Smooth muscle cell (in vitro differentiated cells): ENCODE measurements around the gene CD7. TPM values are rescaled to one million over a fixed set of nuclear protein-coding genes. Genes with fewer than 3 reads are reported as not detected.

Source experiments
- DNase-seq: peaks from one replicate; lab custom pipeline; 2025; ENCODE audit not compliant: unreplicated experiment; lab: John Stamatoyannopoulos, UW
- H2AFZ ChIP-seq: fragments of 200-600 bp; sonication (generic); 2 replicates; pipeline ENCODE4 v1.6.0; 2016; ENCODE audit warnings: antibody characterized with exemption, low read depth, mild to moderate bottlenecking
- H3F3A ChIP-seq: fragments of 200-600 bp; sonication (generic); 2 replicates; pipeline ENCODE4 v1.6.0; 2017; ENCODE audit warnings: antibody characterized with exemption, low read depth
- H3K27ac ChIP-seq: fragments of 200-600 bp; sonication (generic); 2 replicates; pipeline ENCODE4 v1.5.1; 2016; ENCODE audit warnings: low read depth, mild to moderate bottlenecking
- H3K27me3 ChIP-seq: fragments of 200-600 bp; sonication (generic); 2 replicates; pipeline ENCODE4 v1.6.1; 2016; ENCODE audit warnings: low read depth, mild to moderate bottlenecking
- H3K36me3 ChIP-seq: fragments of 200-600 bp; sonication (generic); 2 replicates; pipeline ENCODE4 v1.5.1; 2016; ENCODE audit warnings: low read depth
- H3K4me1 ChIP-seq: fragments of 200-600 bp; sonication (generic); 2 replicates; pipeline ENCODE4 v1.5.1; 2016; ENCODE audit warnings: low read depth
- H3K4me2 ChIP-seq: fragments of 200-600 bp; sonication (generic); 2 replicates; pipeline ENCODE4 v1.6.0; 2016; ENCODE audit warnings: mild to moderate bottlenecking
- H3K4me3 ChIP-seq: fragments of 200-600 bp; sonication (generic); 2 replicates; pipeline ENCODE4 v1.5.1; 2016; ENCODE audit warnings: mild to moderate bottlenecking
- H3K79me2 ChIP-seq: fragments of 200-600 bp; sonication (generic); 2 replicates; pipeline ENCODE4 v1.6.0; 2016; ENCODE audit warnings: low read depth, mild to moderate bottlenecking
- H3K9ac ChIP-seq: fragments of 200-600 bp; sonication (generic); 2 replicates; pipeline ENCODE4 v1.6.0; 2016; ENCODE audit warnings: low read depth
- H3K9me3 ChIP-seq: fragments of 200-600 bp; sonication (generic); replicated peaks from 2 replicates; pipeline ENCODE4 v1.5.1; 2016; ENCODE audit warnings: low read depth
- H4K20me1 ChIP-seq: fragments of 200-600 bp; sonication (generic); 2 replicates; pipeline ENCODE4 v1.6.0; 2016; ENCODE audit warnings: low read depth
- CTCF ChIP-seq: fragments of 200-600 bp; sonication (generic); IDR thresholded peaks from 2 replicates; pipeline ENCODE4 v1.5.1; 2017; ENCODE audit warnings: borderline replicate concordance, mild to moderate bottlenecking, antibody characterized with exemption; ENCODE audit not compliant: insufficient read depth, poor library complexity, severe bottlenecking
- whole genome bisulfite sequencing: methylation state at CpG from one replicate; pipeline ENCODE4 v1.1.7; 2016; ENCODE audit warnings: low lambda C conversion rate; 5-methylcytosine and 5-hydroxymethylcytosine counted together
- polyA plus RNA-seq: library from polyadenylated mRNA; unstranded; fragments of >200 nt; fragmentation: Nextera tagmentation; extraction: Ambion mirVana; gene quantifications from 2 replicates; pipeline ENCODE4 v1.2.1, GENCODE V29; 2016
- total RNA-seq: library from RNA; depleted of rRNA; stranded (reverse); fragments of >200 nt; gene quantifications from 2 replicates; pipeline ENCODE4 v1.2.3, GENCODE V29; 2014

Gene CD7
- total and polyA plus RNA-seq, 2 experiments from 2014 or later = 0.79 TPM; not detected in 1

DNA sequence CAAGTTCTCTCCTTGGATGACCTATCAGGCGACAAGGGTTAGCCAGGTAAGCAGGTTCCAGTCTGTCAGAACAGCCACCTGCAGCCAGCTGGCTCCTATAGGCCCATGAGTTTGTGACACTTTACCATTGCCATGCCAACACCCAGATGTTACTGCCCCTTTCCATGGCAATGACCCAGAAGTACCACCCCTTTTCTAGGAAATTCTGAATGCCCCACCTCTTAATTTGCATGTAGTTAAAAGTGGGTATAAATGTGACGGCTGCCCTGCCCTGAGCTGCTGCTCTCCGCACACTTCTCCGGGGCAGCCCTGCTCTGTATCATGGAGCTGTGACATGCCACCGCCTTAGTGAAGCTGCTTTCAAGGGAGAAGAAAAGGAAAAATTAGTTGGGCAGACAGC is 26.2 kb upstream of the CD7 start:
- Histone ChIP-seq H3F3A (no peaks in the 10 kb centered on the region), H3K27me3 (no peaks in the 10 kb centered on the region), H3K79me2 (no peaks in the 10 kb centered on the region), H3K36me3 (no peaks in the 10 kb centered on the region), H3K4me3 (no peak overlapping the region), H3K4me2 (no peak overlapping the region), H2AFZ (no peak overlapping the region), H3K27ac (no peak overlapping the region), H3K4me1 (peaks cover 9% of the 10 kb centered on the region), H3K9me3 (no peaks in the 10 kb centered on the region), H4K20me1 (no peaks in the 10 kb centered on the region), H3K9ac (no peak overlapping the region)
- no peak for TF ChIP-seq CTCF
- no peak for DNase-seq
- 95% methylated on average over 5 of the region's 5 CpGs for WGBS

DNA sequence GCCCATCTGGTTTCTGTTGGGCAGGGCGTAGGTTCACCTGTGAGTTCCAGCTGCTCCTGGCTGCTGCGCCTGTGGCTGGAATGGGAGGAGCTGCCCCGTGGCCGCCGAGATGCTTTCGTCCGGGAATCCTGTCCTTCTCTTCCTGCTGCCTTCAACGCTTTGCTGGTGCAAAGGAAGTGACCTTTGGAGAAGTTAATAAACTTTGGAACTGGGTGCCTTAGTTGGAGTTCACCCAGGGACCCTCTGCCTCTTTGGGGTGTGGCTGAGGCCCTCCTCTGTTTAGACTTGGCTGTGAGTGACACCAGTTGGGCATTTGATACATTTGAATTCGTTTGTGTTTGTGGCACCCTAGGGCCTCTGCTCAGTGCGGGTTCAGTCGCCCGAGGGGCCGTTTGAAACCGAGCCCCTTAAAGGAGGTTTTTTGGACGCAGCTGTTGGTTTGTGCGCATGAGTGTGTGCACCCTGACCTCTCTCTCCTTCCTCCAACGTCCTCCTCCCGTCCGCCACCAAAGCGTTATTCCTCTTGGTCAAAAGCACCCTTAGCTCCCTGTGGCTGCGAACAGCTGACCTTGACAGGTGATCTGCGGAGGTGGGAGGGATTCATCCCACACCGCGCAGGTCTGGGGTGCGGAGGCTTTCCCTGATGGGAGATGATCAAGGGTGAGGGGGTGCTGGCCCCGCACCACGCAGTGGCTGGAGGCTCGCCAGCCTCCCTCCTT is 25.1 kb upstream of the CD7 start:
- no peak overlapping the region for H3K4me2 ChIP-seq
- no peaks in the 10 kb centered on the region for H3K27me3 ChIP-seq
- no peak for DNase-seq
- no peak overlapping the region for H3K4me3 ChIP-seq
- no peaks in the 10 kb centered on the region for H3K9me3 ChIP-seq
- H3F3A ChIP-seq = no peaks in the 10 kb centered on the region
- H3K79me2 ChIP-seq = no peaks in the 10 kb centered on the region
- no peak for TF ChIP-seq CTCF
- H4K20me1 ChIP-seq = no peaks in the 10 kb centered on the region
- H3K27ac ChIP-seq = no peak overlapping the region
- peaks cover 9% of the 10 kb centered on the region for H3K4me1 ChIP-seq
- no peaks in the 10 kb centered on the region for H3K36me3 ChIP-seq
- no peak overlapping the region for H3K9ac ChIP-seq
- H2AFZ ChIP-seq = no peak overlapping the region
- 92% methylated on average over 26 of the region's 28 CpGs for WGBS

DNA sequence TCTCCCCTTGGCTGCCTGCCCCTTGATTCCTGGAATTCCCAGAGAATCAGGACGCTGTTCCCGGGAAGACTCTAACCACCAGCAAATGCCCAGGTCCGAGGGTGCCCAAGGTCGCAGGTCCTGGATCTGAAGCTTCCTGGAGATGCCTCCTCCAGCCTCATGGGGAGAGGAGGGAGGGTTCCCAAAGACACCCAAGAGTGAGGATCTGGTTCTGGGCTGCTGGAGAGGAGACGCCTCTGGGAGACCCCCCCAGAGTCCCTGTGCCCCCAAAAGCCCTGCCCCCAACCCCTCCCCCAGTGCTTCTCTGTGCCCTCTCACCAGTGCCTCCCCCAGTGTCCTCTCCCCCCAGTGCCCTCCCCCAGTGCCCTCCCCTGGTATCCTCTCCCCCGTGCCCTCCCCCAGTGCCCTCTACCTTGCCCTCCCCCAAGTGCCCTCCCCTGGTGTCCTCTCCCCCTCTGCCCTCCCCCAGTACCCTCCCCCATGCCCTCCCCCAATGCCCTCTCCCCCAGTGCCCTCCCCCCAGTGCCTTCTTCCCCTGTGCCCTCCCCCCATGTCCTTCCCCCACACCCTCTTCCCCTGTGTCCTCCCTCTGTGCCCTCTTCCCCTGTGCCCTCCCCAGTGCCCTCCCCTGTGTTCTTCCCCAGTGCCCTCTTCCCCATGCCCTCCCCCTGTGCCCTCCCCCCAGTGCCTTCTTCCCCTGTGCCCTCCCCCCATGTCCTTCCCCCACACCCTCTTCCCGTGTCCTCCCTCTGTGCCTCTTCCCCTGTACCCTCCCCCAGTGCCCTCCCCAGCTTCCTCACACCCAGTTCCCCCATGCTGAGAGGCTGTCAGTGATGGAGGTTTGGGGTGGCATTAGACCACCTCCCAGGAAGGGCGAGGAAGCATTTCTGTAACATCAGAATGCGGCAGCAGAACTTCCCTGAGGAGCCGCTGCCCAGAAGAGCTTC is 22.5 kb upstream of the CD7 start:
- no peaks in the 10 kb centered on the region for H4K20me1 ChIP-seq
- peak overlapping the region; percentile 39 for H3K9ac ChIP-seq
- peaks cover 9% of the 10 kb centered on the region for H3K4me1 ChIP-seq
- H3K27ac ChIP-seq = no peak overlapping the region
- peak overlapping the region; percentile 38 for H3K4me3 ChIP-seq
- WGBS = 76% methylated on average over 7 of the region's 10 CpGs
- H2AFZ ChIP-seq = peak overlapping the region; percentile 96
- peaks cover 5% of the 10 kb centered on the region for H3K27me3 ChIP-seq
- H3K9me3 ChIP-seq = no peaks in the 10 kb centered on the region
- no peaks in the 10 kb centered on the region for H3K79me2 ChIP-seq
- no peaks in the 10 kb centered on the region for H3F3A ChIP-seq
- TF ChIP-seq CTCF = no peak
- no peak for DNase-seq
- H3K36me3 ChIP-seq = no peaks in the 10 kb centered on the region
- H3K4me2 ChIP-seq = peak overlapping the region; percentile 80
